Measurements from ENCODE around the gene BLOC1S4.

DNA sequence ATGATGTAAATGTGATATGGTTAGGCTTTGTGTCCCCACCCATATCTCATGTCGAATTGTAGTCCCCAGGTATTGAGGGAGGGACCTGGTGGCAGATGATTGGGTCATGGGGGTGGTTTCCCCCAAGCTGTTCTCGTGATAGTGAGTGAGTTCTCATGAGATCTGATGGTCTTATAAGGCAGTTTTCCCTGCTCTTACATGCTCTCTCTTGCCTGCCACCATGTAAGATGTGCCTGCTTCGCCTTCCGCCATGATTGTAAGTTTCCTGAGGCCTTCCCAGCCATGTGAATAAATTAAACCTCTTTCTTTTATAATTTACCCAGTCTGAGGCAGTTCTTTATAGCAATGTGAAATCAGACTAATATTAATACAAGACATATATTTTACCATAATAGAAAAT, 23.9 kb downstream of the BLOC1S4 start:
- no peak for TF ChIP-seq POLR2A (IDR thresholded peaks at IDR 0.05; ENCODE audit: low read depth, low read length)
- no peak for TF ChIP-seq POLR2AphosphoS5 (IDR thresholded peaks at IDR 0.05; ENCODE audit: low read depth, low read length)
